CD4-positive, alpha-beta memory T cell (primary cell): ENCODE results near the gene ERC1. TPM values are rescaled to one million over a fixed set of nuclear protein-coding genes. Genes with fewer than 3 reads are reported as not detected.

Source experiments
- CTCF ChIA-PET: fragments of 350-600 bp; sonication (Branson Sonifier 250); formaldehyde crosslinking; loops from one replicate; lab custom pipeline; 2021; ENCODE audit warnings: inconsistent platforms; ENCODE audit not compliant: partially characterized antibody; lab: Charles Lee
- POLR2A ChIA-PET: fragments of 350-600 bp; sonication (Branson Sonifier 250); formaldehyde crosslinking; loops from one replicate; lab custom pipeline; 2021; ENCODE audit not compliant: partially characterized antibody; lab: Charles Lee
- DNase-seq, 5 donors: peaks; one replicate each; pipeline versions ENCODE4 v3.0.0 to v3.0.0-alpha.2; 2020 to 2022; ENCODE audit warnings: mixed read lengths in 1 of 5
- H3K27ac ChIP-seq: one replicate; pipeline ENCODE4 v1.7.0; 2013; ENCODE audit warnings: low read depth, low read length
- H3K27me3 ChIP-seq: 2 replicates; pipeline ENCODE4 v1.7.0; 2013; ENCODE audit warnings: mild to moderate bottlenecking, low read length, moderate library complexity; ENCODE audit not compliant: insufficient read depth
- H3K36me3 ChIP-seq: 2 replicates; pipeline ENCODE4 v1.7.0; 2013; ENCODE audit warnings: mild to moderate bottlenecking, low read length, moderate library complexity; ENCODE audit not compliant: insufficient read depth
- H3K4me1 ChIP-seq: 2 replicates; pipeline ENCODE4 v1.7.0; 2013; ENCODE audit warnings: mild to moderate bottlenecking, low read length, moderate library complexity; ENCODE audit not compliant: insufficient read depth
- H3K4me3 ChIP-seq, 2 donors: one replicate each; pipeline ENCODE4 v1.7.0; 2013; ENCODE audit warnings: low read length in 2 of 2, mild to moderate bottlenecking in 1 of 2
- H3K9me3 ChIP-seq, 2 donors: one replicate each; pipeline ENCODE4 v1.7.0; 2013; ENCODE audit warnings: low read length in 2 of 2, control low read depth in 1 of 2; ENCODE audit not compliant: control insufficient read depth in 1 of 2
- H3K27ac Mint-ChIP-seq, 7 donors: one replicate each; pipeline ENCODE4 v1.8.0; 2020 to 2021; ENCODE audit warnings: mixed read lengths in 7 of 7, mild to moderate bottlenecking in 6 of 7, inconsistent platforms in 3 of 7, moderate library complexity in 3 of 7
- H3K27me3 Mint-ChIP-seq, 2 donors: one replicate each; pipeline ENCODE4 v1.8.0; 2020 to 2021; ENCODE audit warnings: mixed read lengths in 2 of 2
- H3K36me3 Mint-ChIP-seq, 2 donors: one replicate each; pipeline ENCODE4 v1.8.0; 2020 to 2021; ENCODE audit warnings: mixed read lengths in 2 of 2, inconsistent platforms in 1 of 2, mild to moderate bottlenecking in 1 of 2
- H3K4me1 Mint-ChIP-seq, 4 donors: one replicate each; pipeline ENCODE4 v1.8.0; 2020 to 2021; ENCODE audit warnings: mixed read lengths in 4 of 4, mild to moderate bottlenecking in 1 of 4
- H3K4me3 Mint-ChIP-seq, 8 donors: one replicate each; pipeline ENCODE4 v1.8.0; 2020 to 2021; ENCODE audit warnings: mixed read lengths in 8 of 8, mild to moderate bottlenecking in 7 of 8, moderate library complexity in 6 of 8, inconsistent platforms in 3 of 8
- H3K9me3 Mint-ChIP-seq, 8 donors: one replicate each; pipeline ENCODE4 v1.8.0; 2020 to 2021; ENCODE audit warnings: mixed read lengths in 8 of 8, mild to moderate bottlenecking in 5 of 8, inconsistent platforms in 3 of 8, moderate library complexity in 1 of 8
- intact Hi-C: fragments of 100-400 bp; cut with micrococcal nuclease; formaldehyde crosslinking; loops from one replicate; pipeline ENCODE4 v1.15.1; 2023
- polyA plus RNA-seq, 2 donors: library from polyadenylated mRNA; unstranded; fragments of 300-500 nt; fragmentation: Illumina TruSeq; gene quantifications; one replicate each; pipeline ENCODE4 v1.2.3, GENCODE V29; 2021
- total RNA-seq, 2 experiments: library from RNA; stranded (reverse); gene quantifications; one replicate each; pipeline ENCODE4 v1.2.3, GENCODE V29; 2021

Gene ERC1
- total and polyA plus RNA-seq, 4 experiments from 2014 or later, result 4.0 to 41.7 (median 28.7) TPM

GRCh38 chr12:1115484-1116231 is 124.6 kb downstream of the ERC1 start:
- Mint-ChIP-seq H3K4me1 (peaks cover 0 to 5% (median 0%) of the 10 kb centered on the region in 4 donors), H3K27me3 (no peaks in the 10 kb centered on the region), H3K27ac (peak overlapping the region in 2 of 7 donors; percentile 56 to 57), H3K4me3 (no peak overlapping the region), H3K36me3 (peaks cover 5 to 15% of the 10 kb centered on the region in 2 donors), H3K9me3 (no peaks in the 10 kb centered on the region)
- Histone ChIP-seq H3K4me1 (no peaks in the 10 kb centered on the region), H3K27me3 (no peaks in the 10 kb centered on the region), H3K27ac (no peak overlapping the region), H3K9me3 (no peaks in the 10 kb centered on the region), H3K4me3 (no peak overlapping the region), H3K36me3 (no peaks in the 10 kb centered on the region)
- ChIA-PET POLR2A (no interaction called here), CTCF (interaction anchor here (0.9 to 8.2 kb wide), 6 partner anchors 13 to 490 kb away, joined by 6 to 302 read pairs (median 77); partner anchors contain the start of gene FBXL14)
- DNase-seq, result no peak
- intact Hi-C loops, result loop anchor here (5.0 kb wide), 1 partner anchor 677 kb away; no protein-coding TSS in a partner anchor

DNA sequence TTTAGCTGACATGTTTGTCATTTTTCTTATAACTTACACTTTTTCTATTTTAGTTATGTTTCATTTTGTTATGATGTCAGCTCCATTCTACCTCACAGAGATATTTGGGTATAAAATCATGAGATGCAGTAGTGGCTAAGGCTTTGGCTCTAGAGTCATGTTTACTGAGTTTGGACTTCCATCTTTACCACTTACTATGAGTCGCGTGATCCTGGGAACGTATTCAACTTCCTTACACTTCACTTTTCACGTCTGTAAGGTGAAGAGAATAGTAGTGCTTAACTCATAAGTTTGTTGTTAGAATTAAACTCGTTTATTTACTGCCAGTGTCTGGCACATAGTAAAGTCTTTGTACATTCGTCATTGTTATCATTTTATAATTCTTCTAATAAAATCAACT is 126.3 kb downstream of the ERC1 start:
- Mint-ChIP-seq H3K27me3 (no peaks in the 10 kb centered on the region), H3K9me3 (no peaks in the 10 kb centered on the region), H3K4me1 (peaks cover 0 to 11% (median 3%) of the 10 kb centered on the region in 4 donors), H3K4me3 (no peak overlapping the region), H3K27ac (no peak overlapping the region), H3K36me3 (peaks cover 0 to 2% of the 10 kb centered on the region in 2 donors)
- no peaks in the 10 kb centered on the region for H3K36me3 ChIP-seq
- POLR2A ChIA-PET, result interaction anchor here (0.9 to 2.3 kb wide), 7 partner anchors 53 to 488 kb away, joined by 3 to 32 read pairs (median 14); no protein-coding TSS in a partner anchor
- CTCF ChIA-PET, result interaction anchor here (0.6 to 8.2 kb wide), 83 partner anchors 9 to 823 kb away, joined by 3 to 302 read pairs (median 5); partner anchors contain the start of gene FBXL14
- no peaks in the 10 kb centered on the region for H3K9me3 ChIP-seq
- H3K27me3 ChIP-seq, result no peaks in the 10 kb centered on the region
- intact Hi-C loops, result loop anchor here (5.0 kb wide), 1 partner anchor 675 kb away; no protein-coding TSS in a partner anchor
- H3K4me1 ChIP-seq, result peaks cover 1% of the 10 kb centered on the region
- H3K27ac ChIP-seq, result no peak overlapping the region
- DNase-seq, result no peak
- no peak overlapping the region for H3K4me3 ChIP-seq

DNA sequence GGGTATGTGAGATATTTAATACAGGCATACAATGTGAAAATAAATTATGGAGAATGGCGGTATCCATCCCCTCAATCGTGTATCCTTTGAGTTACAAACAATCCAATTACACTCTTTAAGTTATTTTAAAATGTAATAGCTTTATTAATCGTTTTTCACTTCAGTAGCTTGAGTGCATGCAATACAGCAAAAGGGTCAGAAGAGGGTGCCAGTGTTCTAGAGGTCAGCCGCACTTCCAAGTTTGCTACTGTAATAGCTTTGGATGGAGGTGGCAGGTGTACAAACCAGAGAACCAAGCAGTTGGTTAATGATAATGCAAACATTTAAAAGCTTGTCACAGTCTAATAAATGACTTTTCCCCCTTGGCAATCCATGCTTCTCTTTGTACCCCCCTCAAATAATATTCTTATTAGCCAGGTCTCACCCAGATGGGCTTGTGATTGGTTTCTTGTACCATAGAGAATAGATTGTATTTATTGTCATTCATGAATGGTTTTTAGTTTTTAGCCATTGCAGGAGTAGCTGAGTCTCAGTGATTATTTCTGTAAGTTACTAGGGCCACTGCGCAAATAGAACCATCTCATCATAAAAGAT is 127.0 kb downstream of the ERC1 start:
- ChIA-PET CTCF (interaction anchor here (0.6 to 8.2 kb wide), 94 partner anchors 9 to 822 kb away, joined by 3 to 302 read pairs (median 4); partner anchors contain the start of gene FBXL14), POLR2A (interaction anchor here (0.5 to 2.3 kb wide), 9 partner anchors 10 to 487 kb away, joined by 3 to 32 read pairs (median 10); no protein-coding TSS in a partner anchor)
- no peak overlapping the region for H3K27ac ChIP-seq

DNA sequence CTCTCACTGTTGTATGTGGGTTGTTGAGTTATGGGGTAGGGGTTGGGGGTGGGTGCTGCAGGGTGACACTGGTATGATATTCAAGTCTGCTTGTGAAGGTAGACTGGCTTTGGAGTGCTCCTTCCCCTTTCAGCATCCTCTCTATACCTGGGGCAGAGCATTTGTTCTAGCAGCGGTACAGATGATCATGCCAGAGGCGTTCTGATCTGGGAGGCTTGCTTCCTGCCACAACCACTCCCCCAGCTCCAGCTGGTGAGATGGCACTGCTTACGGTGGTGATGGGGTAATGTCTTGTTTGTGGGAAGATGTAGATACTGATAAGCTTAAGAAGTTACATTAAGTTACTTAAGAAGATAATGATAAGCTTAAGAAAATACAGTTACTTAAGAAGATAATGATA is 131.8 kb downstream of the ERC1 start:
- Histone ChIP-seq H3K4me1 (peaks cover 22% of the 10 kb centered on the region), H3K4me3 (no peak overlapping the region), H3K27me3 (no peaks in the 10 kb centered on the region), H3K36me3 (no peaks in the 10 kb centered on the region), H3K27ac (no peak overlapping the region), H3K9me3 (no peaks in the 10 kb centered on the region)
- no peaks in the 10 kb centered on the region for H3K27me3 Mint-ChIP-seq
- DNase-seq, result peak; percentile 68 to 83 (median 75)
- H3K27ac Mint-ChIP-seq, result peak overlapping the region; percentile 6 to 91 (median 75)
- ChIA-PET CTCF (interaction anchor here (1.0 to 2.8 kb wide), 2 partner anchors 9 to 460 kb away, joined by 5 to 18 read pairs; no protein-coding TSS in a partner anchor), POLR2A (interaction anchor here (0.6 to 1.4 kb wide), 4 partner anchors 469 to 483 kb away, joined by 3 to 7 read pairs (median 4); no protein-coding TSS in a partner anchor)
- H3K4me1 Mint-ChIP-seq, result peaks cover 14 to 33% (median 22%) of the 10 kb centered on the region in 4 donors
- H3K36me3 Mint-ChIP-seq, result no peaks in the 10 kb centered on the region
- peak overlapping the region in 4 of 8 donors; percentile 2 to 52 (median 37) for H3K4me3 Mint-ChIP-seq
- no peaks in the 10 kb centered on the region for H3K9me3 Mint-ChIP-seq
- intact Hi-C loops, result no loop called here

More for the DNA sequence above, 127.0 kb downstream of the ERC1 start:
- intact Hi-C loops, result loop anchor here (1.0 to 5.0 kb wide), 3 partner anchors 465 to 674 kb away; no protein-coding TSS in a partner anchor
- H3K4me3 ChIP-seq, result no peak overlapping the region
- no peaks in the 10 kb centered on the region for H3K27me3 ChIP-seq
- Mint-ChIP-seq H3K9me3 (no peaks in the 10 kb centered on the region), H3K27me3 (no peaks in the 10 kb centered on the region), H3K4me1 (peaks cover 5 to 18% (median 10%) of the 10 kb centered on the region in 4 donors), H3K36me3 (no peaks in the 10 kb centered on the region), H3K4me3 (no peak overlapping the region), H3K27ac (no peak overlapping the region)
- peaks cover 8% of the 10 kb centered on the region for H3K4me1 ChIP-seq
- no peaks in the 10 kb centered on the region for H3K36me3 ChIP-seq
- H3K9me3 ChIP-seq, result no peaks in the 10 kb centered on the region
- DNase-seq, result peak; percentile 66 to 72 (median 68)

DNA sequence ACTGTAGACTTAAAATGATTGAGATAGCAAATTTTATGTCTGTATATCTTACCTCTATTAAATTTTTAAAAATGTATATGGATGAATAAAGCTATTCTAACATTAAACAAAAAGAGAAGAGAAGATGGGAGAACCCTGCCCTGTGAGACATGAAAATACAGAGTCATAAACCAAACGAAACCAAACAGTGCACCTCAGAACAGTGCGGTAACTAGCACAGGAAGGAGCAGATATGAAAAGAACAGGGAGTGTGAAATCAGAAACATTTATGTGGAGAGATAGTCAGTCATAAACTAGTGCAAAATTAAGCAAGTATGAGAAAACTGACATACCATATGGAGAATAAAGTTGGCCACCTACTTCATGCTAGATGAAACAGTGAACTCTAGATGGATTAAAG is 135.1 kb downstream of the ERC1 start:
- DNase-seq, result peak in 2 of 5 donors; percentile 7 to 17
- peaks cover 26 to 49% (median 40%) of the 10 kb centered on the region in 4 donors for H3K4me1 Mint-ChIP-seq
- Histone ChIP-seq H3K4me3 (no peak overlapping the region), H3K9me3 (no peaks in the 10 kb centered on the region), H3K27me3 (no peaks in the 10 kb centered on the region), H3K36me3 (no peaks in the 10 kb centered on the region), H3K27ac (no peak overlapping the region), H3K4me1 (peaks cover 28% of the 10 kb centered on the region)
- ChIA-PET CTCF (interaction anchor here (1.1 to 6.0 kb wide), 3 partner anchors 9 to 475 kb away, joined by 3 to 51 read pairs (median 6); no protein-coding TSS in a partner anchor), POLR2A (no interaction called here)
- intact Hi-C loops, result no loop called here
- peak overlapping the region in 3 of 7 donors; percentile 42 to 65 (median 47) for H3K27ac Mint-ChIP-seq
- H3K9me3 Mint-ChIP-seq, result no peaks in the 10 kb centered on the region
- peak overlapping the region in 3 of 8 donors; percentile 2 to 11 (median 9) for H3K4me3 Mint-ChIP-seq
- no peaks in the 10 kb centered on the region for H3K36me3 Mint-ChIP-seq
- no peaks in the 10 kb centered on the region for H3K27me3 Mint-ChIP-seq

- CTCF ChIA-PET, result interaction anchor here (1.4 to 6.0 kb wide), 2 partner anchors 10 to 456 kb away, joined by 6 to 51 read pairs; no protein-coding TSS in a partner anchor
Observed at GRCh38 chr12:1127021-1127420, 136.0 kb downstream of the ERC1 start.

More at GRCh38 chr12:1127021-1127420, 136.0 kb downstream of the ERC1 start:
- H3K36me3 Mint-ChIP-seq, result no peaks in the 10 kb centered on the region
- H3K4me3 ChIP-seq, result no peak overlapping the region
- H3K27ac Mint-ChIP-seq, result no peak overlapping the region
- POLR2A ChIA-PET, result no interaction called here
- DNase-seq, result no peak
- no peak overlapping the region for H3K4me3 Mint-ChIP-seq
- no peaks in the 10 kb centered on the region for H3K9me3 Mint-ChIP-seq
- H3K27ac ChIP-seq, result no peak overlapping the region
- no peaks in the 10 kb centered on the region for H3K27me3 Mint-ChIP-seq
- no peaks in the 10 kb centered on the region for H3K27me3 ChIP-seq
- intact Hi-C loops, result no loop called here
- H3K36me3 ChIP-seq, result no peaks in the 10 kb centered on the region
- H3K9me3 ChIP-seq, result no peaks in the 10 kb centered on the region
- H3K4me1 Mint-ChIP-seq, result peaks cover 31 to 54% (median 42%) of the 10 kb centered on the region in 4 donors
- peaks cover 34% of the 10 kb centered on the region for H3K4me1 ChIP-seq
